ENCODE results near the gene MPV17. TPM values are rescaled to one million over a fixed set of nuclear protein-coding genes. Genes with fewer than 3 reads are reported as not detected.

MPV17 gene
- total and polyA plus RNA-seq, 9 of the 15 experiments (the other 6 are each of a cell fraction or from before 2014, with no cell fraction given) = 54.7 to 140 (median 70.2) TPM

DNA sequence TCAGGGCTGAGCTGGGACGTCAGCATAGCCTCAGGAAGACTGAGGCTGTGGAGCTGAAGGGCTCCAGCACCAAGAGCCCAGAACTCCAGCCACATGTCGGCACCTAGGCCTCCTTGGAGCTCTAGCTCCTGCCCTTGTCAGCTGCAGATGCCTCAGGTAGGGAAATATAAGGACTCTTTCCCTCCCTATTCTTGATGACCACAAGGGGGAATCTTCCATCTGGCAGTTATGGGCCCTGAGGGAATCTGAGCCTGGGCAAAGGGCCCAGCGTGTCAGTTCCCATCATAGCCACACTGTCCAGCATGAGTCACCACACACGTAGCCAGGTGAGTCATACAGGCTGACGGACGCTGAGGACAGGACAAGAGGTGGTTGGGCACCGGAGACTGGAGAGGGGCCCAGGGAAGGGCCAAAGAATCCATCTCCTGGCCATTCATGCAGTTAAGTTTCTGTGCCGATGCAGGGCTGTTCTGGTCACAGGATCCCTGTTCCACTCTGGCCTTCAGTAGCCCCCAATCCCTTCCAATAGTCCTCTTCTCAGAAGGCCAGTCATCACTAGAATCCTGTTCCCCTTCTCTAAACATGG is 1.8 kb downstream of the MPV17 start (continued):
- TF ChIP-seq, protein P1, sequence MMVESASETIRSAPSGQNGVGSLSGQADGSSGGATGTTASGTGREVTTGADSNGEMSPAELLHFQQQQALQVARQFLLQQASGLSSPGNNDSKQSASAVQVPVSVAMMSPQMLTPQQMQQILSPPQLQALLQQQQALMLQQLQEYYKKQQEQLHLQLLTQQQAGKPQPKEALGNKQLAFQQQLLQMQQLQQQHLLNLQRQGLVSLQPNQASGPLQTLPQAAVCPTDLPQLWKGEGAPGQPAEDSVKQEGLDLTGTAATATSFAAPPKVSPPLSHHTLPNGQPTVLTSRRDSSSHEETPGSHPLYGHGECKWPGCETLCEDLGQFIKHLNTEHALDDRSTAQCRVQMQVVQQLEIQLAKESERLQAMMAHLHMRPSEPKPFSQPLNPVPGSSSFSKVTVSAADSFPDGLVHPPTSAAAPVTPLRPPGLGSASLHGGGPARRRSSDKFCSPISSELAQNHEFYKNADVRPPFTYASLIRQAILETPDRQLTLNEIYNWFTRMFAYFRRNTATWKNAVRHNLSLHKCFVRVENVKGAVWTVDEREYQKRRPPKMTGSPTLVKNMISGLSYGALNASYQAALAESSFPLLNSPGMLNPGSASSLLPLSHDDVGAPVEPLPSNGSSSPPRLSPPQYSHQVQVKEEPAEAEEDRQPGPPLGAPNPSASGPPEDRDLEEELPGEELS (CRISPR knock-in tag; IDR thresholded peaks at IDR 0.05; ENCODE audit: borderline replicate concordance) = no peak
- TF ChIP-seq ZNF584 (CRISPR knock-in tag; IDR thresholded peaks at IDR 0.05; ENCODE audit: low read depth) (no peak), ETV6 (IDR thresholded peaks at IDR 0.05; ENCODE audit: borderline replicate concordance in 1 of 2, low read depth in 2 of 2, low read length in 1 of 2) (no peak), ETV6 (CRISPR knock-in tag; IDR thresholded peaks at IDR 0.05; ENCODE audit: borderline replicate concordance) (no peak), SIN3B (IDR thresholded peaks at IDR 0.05; ENCODE audit: low read depth) (no peak), ELF2 (CRISPR knock-in tag; IDR thresholded peaks at IDR 0.05) (no peak), ZEB2 (IDR thresholded peaks at IDR 0.05) (peak; percentile 91), ZKSCAN8 (CRISPR knock-in tag; IDR thresholded peaks at IDR 0.05) (no peak), NEUROD1 (IDR thresholded peaks at IDR 0.05; ENCODE audit: borderline replicate concordance, low read depth, low read length, partially characterized antibody) (peak; percentile 54), HCFC1 (IDR thresholded peaks at IDR 0.05; ENCODE audit: low read depth, low read length) (no peak), PRPF4 (IDR thresholded peaks at IDR 0.05; ENCODE audit: insufficient read depth, low read depth, low read length, poor library complexity, severe bottlenecking) (no peak), ARID1B (IDR thresholded peaks at IDR 0.05) (peak; percentile 85), SP1 (CRISPR knock-in tag; IDR thresholded peaks at IDR 0.05) (peak; percentile 72), KDM2B (CRISPR knock-in tag; IDR thresholded peaks at IDR 0.05) (no peak), TGIF2 (CRISPR knock-in tag; IDR thresholded peaks at IDR 0.05) (no peak), SMAD2 (IDR thresholded peaks at IDR 0.05; ENCODE audit: low read depth, low read length) (no peak), FOXM1 (IDR thresholded peaks at IDR 0.05; ENCODE audit: low read depth) (no peak), FOXM1 (CRISPR knock-in tag; IDR thresholded peaks at IDR 0.05; ENCODE audit: low read depth) (no peak)
- TF ChIP-seq, protein P2, sequence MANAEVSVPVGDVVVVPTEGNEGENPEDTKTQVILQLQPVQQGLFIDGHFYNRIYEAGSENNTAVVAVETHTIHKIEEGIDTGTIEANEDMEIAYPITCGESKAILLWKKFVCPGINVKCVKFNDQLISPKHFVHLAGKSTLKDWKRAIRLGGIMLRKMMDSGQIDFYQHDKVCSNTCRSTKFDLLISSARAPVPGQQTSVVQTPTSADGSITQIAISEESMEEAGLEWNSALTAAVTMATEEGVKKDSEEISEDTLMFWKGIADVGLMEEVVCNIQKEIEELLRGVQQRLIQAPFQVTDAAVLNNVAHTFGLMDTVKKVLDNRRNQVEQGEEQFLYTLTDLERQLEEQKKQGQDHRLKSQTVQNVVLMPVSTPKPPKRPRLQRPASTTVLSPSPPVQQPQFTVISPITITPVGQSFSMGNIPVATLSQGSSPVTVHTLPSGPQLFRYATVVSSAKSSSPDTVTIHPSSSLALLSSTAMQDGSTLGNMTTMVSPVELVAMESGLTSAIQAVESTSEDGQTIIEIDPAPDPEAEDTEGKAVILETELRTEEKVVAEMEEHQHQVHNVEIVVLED (CRISPR knock-in tag; IDR thresholded peaks at IDR 0.05) = no peak
- TF ChIP-seq, protein P3, sequence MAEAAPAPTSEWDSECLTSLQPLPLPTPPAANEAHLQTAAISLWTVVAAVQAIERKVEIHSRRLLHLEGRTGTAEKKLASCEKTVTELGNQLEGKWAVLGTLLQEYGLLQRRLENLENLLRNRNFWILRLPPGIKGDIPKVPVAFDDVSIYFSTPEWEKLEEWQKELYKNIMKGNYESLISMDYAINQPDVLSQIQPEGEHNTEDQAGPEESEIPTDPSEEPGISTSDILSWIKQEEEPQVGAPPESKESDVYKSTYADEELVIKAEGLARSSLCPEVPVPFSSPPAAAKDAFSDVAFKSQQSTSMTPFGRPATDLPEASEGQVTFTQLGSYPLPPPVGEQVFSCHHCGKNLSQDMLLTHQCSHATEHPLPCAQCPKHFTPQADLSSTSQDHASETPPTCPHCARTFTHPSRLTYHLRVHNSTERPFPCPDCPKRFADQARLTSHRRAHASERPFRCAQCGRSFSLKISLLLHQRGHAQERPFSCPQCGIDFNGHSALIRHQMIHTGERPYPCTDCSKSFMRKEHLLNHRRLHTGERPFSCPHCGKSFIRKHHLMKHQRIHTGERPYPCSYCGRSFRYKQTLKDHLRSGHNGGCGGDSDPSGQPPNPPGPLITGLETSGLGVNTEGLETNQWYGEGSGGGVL (CRISPR knock-in tag; IDR thresholded peaks at IDR 0.05) = no peak
- TF ChIP-seq, protein P4, sequence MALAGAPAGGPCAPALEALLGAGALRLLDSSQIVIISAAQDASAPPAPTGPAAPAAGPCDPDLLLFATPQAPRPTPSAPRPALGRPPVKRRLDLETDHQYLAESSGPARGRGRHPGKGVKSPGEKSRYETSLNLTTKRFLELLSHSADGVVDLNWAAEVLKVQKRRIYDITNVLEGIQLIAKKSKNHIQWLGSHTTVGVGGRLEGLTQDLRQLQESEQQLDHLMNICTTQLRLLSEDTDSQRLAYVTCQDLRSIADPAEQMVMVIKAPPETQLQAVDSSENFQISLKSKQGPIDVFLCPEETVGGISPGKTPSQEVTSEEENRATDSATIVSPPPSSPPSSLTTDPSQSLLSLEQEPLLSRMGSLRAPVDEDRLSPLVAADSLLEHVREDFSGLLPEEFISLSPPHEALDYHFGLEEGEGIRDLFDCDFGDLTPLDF (CRISPR knock-in tag; IDR thresholded peaks at IDR 0.05) = no peak
- TF ChIP-seq, protein P5, sequence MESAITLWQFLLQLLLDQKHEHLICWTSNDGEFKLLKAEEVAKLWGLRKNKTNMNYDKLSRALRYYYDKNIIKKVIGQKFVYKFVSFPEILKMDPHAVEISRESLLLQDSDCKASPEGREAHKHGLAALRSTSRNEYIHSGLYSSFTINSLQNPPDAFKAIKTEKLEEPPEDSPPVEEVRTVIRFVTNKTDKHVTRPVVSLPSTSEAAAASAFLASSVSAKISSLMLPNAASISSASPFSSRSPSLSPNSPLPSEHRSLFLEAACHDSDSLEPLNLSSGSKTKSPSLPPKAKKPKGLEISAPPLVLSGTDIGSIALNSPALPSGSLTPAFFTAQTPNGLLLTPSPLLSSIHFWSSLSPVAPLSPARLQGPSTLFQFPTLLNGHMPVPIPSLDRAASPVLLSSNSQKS (CRISPR knock-in tag; IDR thresholded peaks at IDR 0.05) = no peak

Data from K562 (cell line).